Activated CD8-positive, alpha-beta memory T cell treated with anti-CD3 and anti-CD28 coated beads, Interleukin-2, amount 50 U/mL, for 4 hours (primary cell): ENCODE results near the gene AP2B1.
"Not testable (repeated sequence)": the region's sequence is repeated elsewhere in the genome, so short reads cannot be mapped to it uniquely, and the experiment has no call there.

Experiments used
- DNase-seq: peaks from one replicate; pipeline ENCODE4 v3.0.0-alpha.2; 2020

Gene AP2B1

DNA sequence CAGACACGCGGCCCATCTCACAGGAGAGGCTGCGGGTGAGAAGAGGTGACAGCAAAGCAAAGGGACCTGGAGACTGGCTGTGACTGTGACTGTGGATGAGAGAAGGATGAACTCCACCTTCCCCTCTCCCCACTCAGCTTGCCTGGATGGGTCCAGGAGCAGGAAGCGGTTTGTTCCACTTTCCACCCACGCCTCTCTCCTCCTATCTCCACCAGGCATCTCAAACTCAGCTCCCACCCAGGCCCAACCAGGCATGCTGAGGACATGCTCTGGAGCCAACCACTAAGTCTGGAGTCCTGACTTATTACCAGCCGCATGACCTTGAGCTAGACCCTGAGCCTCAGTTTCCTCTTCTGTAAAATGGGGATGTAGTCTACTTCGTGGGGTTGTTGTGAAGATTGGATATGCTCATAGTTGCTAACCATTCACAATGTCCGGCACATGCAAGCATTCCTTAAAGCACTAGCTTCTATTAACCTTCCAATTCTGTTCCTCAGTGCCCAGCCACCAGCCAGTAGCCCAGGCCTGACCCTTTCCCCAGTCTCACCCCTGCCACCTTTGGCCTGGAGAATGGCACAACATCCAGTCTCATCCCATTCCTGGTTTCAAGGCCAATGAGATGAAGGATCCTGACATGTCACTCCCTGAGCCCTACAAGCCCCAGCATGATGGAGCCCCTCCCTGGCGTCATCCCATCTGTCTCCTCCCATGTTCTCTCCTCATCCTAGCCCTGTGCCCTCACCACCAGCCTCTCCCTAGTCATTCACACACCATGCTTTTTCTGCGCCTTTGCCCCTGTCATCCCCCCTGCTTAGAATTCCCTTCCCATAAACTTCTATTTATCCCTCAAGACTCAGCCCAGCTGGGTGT is 163.6 kb downstream of the AP2B1 start:
- no peak for DNase-seq

DNA sequence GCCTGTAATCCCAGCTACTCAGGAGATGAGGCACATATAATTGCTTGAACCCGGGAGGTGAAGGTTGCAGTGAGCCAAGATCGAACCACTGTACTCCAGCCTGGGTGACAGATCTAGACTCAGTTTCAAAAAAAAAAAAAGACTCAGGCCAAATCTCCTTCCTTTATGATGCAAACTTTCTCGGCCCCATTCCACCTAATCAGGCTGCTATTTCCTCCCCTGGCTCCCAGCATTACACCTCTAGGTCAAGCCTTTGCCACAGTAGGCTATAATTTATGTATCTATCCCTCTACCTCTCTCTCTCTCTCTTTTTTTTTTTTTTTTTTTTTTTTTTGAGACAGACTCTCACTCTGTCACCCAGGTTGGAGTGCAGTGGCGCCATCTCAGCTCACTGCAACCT is 164.4 kb downstream of the AP2B1 start:
- not testable (repeated sequence) for DNase-seq

DNA sequence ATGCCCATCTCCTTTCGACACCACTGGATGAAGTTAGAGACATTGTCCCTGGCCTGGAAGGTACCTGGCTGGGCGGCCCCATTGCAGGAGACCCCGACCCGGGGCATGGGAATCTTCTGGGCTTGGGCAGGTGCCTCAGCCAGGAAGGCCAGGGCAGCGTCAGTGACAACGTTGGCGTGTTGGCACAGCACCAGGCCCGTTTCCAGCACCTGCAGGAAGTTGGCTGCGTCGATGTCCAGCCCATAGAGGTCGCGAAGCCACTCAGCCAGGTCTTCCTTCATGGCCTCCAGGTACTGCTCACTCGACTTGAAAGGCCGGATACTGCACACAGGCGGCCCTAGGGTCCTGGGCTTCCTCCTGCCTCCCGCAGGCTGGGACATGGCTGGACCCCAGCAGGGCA is 165.3 kb downstream of the AP2B1 start:
- DNase-seq: no peak

DNA sequence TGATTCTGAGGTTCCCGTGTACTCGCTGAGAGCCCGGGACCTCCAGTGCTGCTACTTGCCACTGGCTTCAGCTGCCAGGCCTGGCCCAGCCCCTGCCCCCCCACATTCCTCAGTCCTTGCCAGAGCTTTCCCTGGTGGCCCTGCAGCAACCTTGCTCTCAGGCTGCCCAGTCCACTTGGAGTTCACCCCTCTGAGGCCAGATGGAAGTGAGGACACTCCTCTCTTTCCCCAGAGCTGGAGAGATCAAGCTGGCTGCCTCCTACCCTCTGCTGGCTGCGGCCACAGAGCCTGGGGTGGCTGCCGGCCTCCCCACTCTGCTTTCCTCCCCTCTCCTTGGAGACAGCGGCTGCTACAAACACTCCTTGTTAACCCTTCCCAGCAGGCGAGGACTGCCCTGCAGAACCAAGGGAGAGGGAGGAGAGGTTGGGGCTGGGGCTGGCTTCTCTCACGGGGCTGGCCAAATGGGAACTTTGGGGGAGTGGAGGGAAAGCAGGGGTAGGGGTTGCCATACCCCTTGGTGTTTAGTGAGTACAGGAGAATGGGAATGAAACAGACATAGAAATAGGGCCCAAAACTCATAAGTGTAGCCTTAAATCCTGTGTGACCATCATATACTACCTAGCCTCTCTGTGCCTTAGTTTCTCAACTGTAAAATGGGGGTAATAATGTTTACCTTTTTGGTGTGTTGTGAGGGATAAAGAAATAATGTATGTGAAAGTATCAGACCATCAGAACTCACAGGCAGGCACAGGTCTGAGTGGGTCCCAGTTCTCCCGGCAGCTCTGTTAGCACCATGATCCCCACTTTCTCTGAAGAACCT is 166.0 kb downstream of the AP2B1 start, which contains the start of gene GAS2L2:
GAS2L2 (minus strand) TSS at position 295 of the 820 bp plus-strand sequence. CDS start 389 bp downstream, outside the sequence.
- DNase-seq: no peak

DNA sequence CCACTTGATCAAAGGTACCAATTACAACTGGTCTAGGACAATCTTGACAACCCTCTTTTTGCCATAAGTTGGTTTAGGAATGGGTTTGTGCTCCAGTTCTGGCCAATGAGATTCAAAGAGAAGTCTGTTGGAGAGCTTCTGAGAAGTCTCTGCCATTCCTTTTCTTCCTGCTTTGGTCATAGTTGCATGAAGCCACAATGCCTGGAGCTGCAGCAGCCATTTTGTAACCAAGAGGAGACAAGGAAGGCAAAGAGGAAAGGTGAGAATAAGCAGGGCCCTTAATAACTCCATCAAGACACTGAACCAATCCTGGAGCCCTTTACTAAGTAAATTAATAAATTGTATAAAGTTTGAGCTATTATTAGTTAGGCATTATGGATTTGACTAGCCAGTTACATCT is 170.1 kb downstream of the AP2B1 start:
- no peak for DNase-seq

DNA sequence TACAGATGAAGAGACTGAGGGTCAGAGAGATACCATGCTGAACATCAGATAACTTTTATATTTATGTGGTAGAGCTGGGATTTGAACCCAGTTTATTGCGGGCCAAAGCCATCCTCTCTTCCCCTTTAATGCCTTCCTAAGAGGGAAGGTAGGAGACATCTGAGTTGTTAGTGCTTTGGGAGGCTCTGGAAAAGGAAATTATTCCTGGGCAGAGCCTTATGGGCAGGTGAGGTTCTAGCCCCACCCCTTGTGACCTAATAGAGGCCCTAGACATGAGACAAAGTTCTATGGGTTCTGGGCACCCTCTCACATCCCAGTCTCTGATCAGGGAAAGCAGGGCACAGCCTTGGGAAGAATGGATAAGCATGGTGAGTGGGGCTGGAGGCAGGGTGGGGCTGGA is 173.5 kb downstream of the AP2B1 start, which contains the start of gene C17orf50:
C17orf50 (plus strand) TSS at position 301 of the 400 bp plus-strand sequence; CDS start at position 356, 55 bp downstream.
- DNase-seq: no peak

DNA sequence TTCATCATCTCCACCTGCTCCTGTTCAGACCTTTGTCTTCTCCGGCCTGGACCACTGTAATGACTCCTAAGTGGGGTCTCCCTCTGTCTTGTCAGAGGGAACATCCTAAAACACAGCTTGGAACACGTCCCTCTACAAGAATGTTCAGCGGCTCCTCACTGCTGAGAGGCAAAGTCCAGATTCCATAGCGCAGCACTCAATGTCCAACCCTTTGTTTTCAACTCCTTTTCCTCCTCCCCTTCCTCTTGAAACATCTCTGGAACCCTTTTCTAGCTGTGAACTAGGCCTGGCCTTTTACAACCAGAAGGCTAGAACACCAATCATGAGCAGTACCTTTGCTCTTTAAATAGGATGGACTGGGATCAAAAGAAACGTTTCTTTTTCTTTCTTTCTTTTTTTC is 174.5 kb downstream of the AP2B1 start:
- no peak for DNase-seq

DNA sequence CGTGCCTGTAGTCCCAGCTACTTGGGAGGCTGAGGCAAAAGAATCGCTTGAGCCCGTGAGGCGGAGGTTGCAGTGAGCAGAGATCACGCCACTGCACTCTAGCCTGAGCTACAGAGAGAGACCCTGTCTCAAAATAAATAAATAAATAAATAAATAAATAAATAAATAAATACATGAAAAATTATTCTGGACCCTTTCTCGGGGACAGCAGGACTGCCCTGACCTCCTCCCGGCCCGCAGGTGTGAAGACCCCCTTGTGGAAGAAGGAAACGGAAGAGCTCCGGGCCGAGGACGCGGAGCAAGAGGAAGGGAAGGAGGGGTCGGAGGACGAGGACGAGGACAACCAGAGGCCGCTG is 176.6 kb downstream of the AP2B1 start:
- DNase-seq: no peak

DNA sequence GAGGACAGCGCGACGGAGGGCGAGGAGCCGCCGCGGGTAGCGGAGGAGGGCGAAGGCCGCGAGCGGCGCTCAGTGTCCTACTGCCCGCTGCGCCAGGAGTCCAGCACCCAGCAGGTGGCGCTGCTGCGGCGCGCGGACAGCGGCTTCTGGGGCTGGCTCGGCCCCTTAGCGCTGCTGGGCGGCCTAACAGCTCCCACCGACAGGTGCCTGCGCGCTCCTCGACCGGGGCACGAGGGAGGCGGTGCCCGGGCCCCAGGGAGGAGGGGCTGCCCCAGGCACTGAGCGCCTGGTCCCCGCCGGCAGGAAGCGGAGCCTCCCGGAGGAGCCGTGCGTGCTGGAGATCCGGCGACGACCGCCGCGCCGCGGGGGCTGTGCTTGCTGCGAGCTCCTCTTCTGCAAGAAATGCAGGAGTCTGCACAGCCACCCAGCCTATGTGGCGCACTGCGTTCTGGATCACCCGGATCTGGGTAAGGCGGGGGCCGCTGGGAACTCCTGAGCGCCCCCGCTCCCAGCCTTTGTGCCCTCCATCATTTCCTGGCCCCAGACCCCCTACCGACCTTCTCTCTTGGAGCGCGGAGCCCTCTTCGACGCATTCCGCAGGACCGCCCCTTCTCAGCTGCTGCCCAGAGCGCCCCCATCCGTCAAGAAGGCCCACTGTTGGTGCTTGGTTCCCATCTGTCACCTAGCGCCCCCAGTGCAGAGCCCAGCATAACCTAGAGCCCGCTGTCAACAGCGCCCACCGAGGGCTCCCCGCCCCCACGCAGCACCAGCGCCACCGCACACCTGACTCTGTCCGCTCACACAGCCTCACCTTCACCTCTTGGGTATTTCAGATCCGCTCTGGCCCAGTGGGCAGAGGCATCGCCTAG is 177.2 kb downstream of the AP2B1 start:
- peak; percentile 89 for DNase-seq

DNA sequence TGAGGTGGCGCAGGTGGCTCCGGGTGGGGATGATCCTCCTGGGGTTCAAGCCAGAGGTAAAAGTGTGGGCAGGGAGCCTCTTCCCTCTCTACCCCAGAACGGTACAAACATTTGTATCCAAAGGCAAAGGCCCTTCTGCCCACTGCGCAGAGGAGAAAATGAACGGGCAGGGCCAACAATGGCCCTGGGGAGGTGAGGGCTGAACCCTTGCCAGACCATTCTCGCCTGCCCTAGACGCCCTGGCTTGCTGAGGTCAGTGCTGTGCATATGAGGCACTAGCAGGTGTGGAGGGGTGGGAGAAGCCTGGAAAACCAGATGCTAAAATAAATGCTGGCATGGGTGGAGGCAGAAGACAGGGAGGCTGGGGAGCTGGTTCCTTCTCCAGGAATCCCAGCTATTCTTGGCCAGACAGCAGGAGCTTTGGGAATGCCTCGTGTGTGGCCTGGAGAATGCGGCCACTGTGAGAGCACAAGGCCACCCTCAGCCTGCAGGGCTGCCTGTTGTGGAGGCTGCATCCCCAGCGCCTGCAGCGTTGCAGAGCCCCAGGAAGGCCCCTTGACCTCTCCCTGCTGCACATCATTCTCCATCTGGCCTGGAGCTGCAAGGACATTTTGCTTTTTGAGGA is 178.1 kb downstream of the AP2B1 start:
- DNase-seq: no peak

DNA sequence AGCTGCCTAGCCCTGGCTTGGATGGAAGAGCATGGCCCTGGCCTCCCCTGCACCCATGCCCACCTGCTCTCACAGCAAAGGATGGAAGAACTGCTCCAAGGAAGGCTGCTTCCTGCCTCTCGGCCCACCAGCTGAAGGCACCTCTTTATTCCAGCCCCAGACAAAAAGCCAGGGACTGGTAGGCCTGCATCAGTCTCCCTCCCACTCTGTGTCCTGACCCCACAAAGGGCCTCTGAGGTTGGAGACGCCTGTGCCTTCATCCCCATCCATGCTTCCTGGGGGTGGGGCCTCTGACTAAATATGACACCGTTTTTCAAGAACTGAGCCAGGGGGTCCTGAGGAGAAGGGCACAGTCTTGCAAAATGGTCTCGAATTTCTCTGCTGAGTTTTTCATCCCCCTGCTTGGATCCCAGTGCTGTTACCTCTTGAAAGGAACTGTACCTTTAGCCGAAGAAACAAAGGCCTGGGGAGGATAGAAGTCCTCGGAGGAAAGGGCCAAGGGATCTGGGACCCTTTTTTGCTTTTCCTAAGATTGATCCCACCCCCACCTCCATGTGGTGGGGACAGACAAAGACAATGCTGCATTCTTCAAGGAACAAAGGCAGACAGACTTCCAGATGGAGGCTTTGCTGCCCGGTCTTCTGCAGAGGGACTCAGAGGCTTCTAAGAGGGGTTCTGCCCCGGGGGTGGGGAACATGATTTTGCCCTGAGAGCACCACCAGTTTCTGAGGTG is 178.8 kb downstream of the AP2B1 start:
- no peak for DNase-seq

DNA sequence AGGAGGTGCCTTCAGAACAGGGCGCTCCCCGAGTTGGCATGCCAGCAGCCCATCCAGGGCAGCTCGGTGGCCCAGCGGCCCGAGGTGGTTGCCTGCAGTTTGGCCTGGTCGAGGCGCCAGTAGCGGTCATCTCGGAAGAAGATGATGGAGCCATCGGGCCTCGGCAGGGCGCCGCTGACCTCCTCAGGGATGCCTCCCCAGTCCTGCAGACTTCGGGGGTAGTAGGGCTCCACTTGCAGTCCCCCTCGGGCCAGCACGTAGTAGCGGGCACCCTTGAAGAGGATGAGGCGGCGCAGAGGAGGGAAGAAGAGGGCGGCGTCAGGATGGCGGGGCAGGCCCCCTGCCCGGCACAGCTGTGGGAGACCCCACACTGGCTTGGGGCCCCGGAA is 179.4 kb downstream of the AP2B1 start:
- DNase-seq: no peak

DNA sequence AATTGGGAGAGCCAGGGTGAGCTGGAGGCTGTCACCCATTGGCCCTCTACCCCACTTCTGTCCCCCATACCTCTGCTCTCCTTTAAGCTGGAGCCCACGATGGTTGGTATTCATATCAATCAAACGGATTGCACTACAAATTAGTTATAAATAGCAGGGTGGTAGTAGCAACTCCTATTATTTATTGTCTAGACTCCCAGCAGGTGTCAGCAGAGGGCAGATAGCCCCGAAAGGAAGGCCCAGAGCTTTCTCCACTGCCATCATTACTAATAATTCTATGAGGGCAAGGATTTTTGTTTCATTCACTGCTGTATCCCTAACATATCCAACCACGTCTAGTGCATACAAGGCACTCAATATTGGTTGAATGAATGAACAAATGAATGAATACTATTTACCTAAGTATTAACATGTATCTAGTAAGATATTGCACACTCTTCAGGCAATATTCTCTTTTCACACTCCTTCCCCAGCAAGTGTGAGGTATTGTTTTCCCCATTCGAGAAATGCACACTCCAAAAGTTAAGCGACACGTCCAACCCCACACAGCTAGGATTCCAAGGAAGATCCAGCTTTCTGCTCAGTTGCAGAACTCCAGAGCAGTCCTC is 179.9 kb downstream of the AP2B1 start:
- DNase-seq: no peak

DNA sequence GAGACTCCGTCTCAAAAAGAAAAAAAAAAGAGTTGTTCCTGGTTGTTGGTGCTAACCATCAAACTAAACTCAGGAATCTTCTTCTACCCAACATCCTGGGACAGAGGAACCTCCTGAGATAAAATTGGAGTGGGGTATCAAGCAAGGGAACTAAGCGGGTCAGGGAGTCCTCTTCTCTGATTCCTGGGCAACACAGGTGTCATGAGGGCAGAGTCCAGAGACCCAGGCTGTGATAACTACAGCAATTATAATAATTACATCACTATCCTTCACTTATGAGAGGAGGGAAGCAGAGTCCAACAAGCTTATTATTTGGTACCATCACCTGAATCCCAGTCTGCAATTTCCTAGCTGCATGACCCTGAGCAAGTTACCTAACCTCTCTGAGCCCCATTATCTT is 181.7 kb downstream of the AP2B1 start:
- DNase-seq: no peak

DNA sequence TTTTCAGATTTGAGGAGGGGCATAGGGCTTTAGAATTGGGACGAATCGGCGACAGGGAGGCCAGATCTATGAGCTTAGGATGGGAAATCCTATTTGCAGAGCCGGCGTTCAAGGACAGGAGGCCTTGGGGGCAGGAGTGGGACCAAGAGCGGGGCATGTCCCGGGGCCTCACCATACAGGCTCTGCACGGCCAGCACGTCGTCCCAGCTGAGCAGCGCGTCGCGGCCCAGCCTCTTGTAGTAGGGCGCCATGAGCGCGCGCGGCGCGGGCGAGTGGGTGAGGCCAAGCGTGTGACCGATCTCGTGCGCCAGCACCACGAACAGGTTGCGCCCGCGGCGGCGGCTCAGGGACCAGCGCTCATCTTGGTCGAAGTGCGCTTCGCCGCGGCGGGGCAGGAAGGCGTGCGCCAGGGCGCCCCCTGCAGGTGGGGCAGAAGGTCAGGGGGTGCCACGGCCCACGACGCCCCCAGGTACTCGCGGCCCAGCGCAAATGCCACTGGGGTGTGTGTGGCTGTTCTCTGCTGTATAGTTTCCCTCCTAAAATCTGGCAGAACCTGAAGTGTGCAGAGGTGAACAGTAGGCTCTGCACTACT is 182.9 kb downstream of the AP2B1 start:
- no peak for DNase-seq

DNA sequence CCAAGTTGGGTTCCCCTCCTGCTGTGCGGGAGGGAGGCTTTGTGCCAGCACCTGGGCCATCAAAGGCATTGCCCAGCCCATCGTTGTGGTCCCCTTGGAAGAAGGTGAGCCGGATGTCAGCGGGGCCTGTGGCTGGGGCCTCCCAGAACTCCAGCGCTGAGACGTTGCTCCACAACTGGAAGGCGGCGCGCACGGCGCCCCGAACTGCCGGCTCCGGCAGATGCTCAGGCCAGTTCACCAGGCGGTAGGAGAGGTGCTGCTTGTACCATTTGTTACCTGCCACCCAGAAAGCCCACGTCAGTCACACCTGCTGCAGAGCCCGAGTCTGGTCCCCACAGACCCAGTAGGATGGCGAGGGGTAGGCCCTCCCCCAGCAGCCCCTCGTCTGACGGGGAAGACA is 186.0 kb downstream of the AP2B1 start:
- DNase-seq: no peak

DNA sequence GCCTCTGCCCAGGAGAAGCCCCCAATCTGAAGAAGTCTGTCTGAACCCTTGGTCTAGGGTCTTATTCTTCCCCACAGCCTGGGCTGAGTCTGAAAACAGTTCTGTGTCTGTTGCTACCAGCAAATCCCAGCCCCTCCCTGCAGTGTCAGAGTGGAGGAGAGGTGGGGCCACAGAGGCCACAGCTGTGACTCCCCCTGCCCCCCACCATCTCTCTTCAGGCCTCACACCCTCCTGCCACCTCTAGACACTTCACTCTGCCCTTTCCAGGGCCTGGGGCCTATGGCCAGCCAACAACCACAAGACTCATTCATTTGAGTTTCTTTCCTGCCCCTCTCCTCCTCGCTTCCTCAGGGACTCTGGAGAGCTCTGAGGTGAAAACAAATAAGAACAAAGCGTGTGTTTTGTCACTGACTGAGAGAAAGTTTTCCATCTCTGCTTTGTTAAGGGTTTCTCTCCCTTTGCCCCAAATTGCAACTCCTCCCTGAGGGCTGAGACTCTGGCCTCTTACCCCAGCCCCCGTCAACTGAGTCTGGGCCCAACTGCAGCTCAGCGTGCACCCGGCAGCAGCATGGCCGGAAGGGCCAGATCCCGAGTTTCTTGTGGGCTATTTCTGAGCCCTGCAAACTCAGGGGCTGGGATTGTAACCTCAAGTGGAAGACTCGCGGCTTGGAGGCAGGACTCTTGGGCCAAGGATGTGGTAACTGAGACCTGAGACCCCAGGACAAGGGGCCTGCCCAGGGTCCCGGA is 186.7 kb downstream of the AP2B1 start:
- DNase-seq: no peak

DNA sequence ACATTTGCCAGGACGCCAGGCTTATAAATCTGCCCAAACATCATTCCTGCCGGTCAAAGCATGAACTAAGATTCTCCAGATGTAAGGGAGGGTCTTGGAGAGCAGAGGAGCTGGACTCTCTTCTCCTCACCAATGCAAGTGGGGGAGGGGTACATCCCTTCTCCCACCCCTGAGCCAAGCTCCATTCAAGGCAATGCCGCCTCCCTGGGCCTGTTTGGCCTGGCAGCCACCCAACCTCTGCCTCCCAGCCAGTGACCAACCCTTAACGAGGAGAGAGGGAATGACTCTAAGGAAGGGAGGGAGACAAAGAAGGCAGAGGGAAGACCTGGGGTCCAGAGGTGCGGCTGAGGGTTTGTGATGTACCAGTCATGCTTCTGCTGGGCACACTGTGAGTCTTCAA is 187.4 kb downstream of the AP2B1 start:
- DNase-seq: no peak

DNA sequence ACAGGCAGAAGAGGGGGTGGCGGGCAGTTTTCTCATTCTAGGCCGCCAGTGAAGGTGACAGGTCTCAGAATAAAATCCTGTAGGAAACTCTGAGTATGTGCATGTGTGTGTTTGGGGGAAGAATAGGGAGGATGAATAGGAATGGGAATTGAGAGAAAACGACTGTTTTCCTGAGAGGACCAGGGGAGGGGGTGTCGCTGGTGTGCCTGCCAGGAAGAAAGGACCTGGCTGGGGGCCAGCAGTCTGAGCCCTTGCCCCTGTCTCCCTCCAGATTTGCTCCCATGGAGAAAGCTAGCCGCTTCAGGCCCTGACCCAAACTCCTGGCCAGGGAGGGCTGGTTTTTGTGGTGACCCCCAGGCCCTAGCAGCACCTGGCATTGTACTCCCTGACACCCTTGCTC is 187.9 kb downstream of the AP2B1 start:
- DNase-seq: no peak

DNA sequence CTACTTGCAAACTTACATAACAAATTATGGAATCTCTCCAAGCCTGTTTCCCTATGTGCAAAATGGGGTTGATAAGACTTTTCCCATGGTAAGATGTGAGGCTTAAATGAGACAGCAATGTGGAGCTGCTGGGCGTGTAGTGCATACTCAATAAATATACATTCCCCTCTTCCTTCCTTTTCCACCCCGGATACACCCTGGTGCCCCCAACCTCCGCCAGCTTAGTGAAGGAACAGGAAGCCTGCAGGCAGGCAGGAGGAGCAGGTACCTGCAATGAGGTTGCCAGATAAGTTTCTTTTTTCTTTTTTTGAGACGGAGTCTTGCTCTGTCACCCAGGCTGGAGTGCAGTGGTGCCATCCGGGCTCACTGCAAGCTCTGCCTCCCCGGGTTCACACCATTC is 188.5 kb downstream of the AP2B1 start:
- DNase-seq: no peak
